HG02798 (cell line): ENCODE data around the gene ASH1L.
"Not testable (repeated sequence)": the region's sequence is repeated elsewhere in the genome, so short reads cannot be mapped to it uniquely, and the experiment has no call there.

Experiments used
- ATAC-seq: cut with Tn5 transposase; IDR thresholded peaks from one replicate; pipeline ENCODE4 v1.9.1; 2021; ENCODE audit warnings: mild to moderate bottlenecking; ENCODE audit not compliant: unreplicated experiment, poor library complexity

ASH1L gene

GRCh38 chr1:155342842-155343241 is 219.8 kb downstream of the ASH1L start:
- ATAC-seq: no peak

- no peak for ATAC-seq
Measured at GRCh38 chr1:155339515-155340097, 223.0 kb downstream of the ASH1L start.

DNA sequence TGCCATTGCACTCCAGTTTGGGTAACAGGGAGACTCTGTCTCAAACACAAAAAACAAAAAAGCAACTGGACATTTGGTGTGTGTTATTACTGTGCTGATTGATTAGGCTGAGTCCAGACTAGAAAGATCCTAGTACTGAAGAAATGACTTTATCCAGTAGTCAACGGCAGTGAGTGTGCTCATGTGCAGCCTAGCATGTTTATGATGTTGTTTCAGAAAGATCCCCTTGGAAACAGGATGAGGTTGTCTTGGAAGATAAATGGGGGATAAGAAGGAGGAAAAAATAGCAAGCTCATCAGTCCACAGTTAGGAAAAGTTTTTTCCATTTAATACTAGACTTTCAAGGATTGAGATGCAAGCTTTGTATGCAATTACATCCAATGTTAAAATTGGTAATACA is 227.6 kb downstream of the ASH1L start:
- ATAC-seq: no peak

- no peak for ATAC-seq
Measured at GRCh38 chr1:155329980-155330598, 232.5 kb downstream of the ASH1L start.

DNA sequence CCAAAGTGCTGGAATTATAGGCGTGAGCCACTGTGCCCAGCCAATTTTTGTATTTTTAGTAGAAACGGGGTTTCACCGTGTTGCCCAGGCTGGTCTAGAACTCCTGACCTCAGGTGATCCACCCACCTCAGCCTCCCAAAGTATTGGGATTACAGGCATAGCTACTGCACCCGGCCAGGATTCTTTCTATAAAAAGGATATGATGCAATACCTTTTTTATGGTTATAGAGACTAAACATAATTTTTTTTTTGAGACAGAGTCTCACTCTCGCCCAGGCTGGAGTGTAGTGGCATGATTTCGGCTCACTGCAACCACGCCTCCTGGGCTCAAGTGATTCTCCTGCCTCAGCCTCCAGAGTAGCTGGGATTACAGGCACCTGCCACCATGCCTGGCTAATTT is 233.7 kb downstream of the ASH1L start:
- not testable (repeated sequence) for ATAC-seq

- ATAC-seq: no peak
Measured at GRCh38 chr1:155327981-155328380, 234.6 kb downstream of the ASH1L start.

DNA sequence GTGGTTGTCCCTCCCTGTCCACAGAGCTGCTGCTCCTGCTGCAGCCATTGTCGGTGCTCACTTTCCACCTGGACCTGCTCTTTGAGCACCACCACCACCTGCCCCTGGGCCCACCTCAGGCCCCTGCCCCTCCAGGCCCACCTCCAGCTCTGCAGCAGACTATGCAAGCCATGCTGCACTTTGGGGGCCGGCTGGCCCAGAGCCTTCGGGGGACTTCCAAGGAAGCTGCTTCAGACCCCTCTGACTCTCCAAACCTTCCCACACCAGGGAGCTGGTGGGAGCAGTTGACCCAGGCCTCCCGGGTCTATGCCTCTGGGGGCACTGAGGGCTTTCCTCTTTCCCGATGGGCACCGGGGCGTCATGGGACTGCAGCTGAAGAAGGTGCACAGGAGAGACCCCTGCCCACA is 236.0 kb downstream of the ASH1L start:
- ATAC-seq: no peak

- no peak for ATAC-seq
Measured at GRCh38 chr1:155326020-155326526, 236.5 kb downstream of the ASH1L start.

DNA sequence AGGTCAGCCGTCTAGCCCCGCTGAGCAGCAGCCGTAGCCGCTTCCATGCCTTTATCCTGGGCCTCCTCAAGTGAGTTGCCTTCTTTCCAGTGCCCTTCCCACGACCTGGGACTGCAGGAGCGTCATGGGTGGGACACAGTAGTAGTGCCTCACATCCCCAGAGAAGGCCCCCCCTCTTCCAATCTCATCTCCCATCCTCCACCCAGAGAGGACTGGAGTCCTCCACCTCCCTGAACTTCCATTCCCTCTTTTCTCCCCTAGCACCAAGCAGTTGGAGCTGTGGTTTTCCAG is 237.1 kb downstream of the ASH1L start:
- ATAC-seq: no peak

DNA sequence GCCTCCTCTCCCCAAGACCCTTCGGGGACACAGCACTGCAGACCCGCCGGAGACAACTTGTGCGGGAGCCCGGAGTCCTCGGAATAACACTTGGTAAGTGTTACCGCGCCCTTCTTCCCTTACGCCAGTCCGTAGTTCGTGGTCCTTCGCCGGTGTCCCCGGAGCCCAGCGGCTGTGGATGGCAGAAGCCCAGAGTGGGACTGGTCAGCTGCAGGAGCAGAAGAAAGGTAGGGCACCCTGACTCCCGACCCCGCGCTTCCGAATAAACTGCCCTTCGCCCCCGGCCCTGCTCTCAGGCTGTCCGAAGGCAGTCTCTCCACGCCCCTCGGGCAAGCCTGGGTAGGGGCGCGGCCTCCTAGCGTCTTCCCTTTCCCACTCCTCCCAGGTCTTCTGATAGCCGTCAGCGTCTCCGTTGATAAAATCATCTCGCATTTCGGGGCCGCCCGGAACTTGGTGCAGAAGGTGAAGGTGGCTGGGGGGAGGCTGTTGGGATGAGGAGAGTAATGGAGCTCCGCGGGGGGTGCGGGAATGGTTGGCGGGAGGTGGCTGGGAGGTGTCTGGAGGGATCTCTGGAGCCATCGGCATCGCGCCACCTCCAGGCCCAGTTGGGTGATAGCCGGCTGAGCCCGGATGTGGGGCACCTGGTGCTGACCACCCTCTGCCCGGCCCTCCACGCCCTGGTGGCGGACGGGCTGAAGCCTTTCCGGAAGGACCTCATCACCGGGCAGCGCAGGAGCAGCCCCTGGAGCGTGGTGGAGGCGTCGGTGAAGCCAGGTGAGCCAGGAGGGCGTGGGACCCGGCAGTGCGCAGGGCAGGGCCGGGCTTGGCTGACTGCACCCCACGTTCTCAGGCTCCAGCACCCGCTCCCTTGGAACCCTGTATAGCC is 237.6 kb downstream of the ASH1L start:
- ATAC-seq: no peak

DNA sequence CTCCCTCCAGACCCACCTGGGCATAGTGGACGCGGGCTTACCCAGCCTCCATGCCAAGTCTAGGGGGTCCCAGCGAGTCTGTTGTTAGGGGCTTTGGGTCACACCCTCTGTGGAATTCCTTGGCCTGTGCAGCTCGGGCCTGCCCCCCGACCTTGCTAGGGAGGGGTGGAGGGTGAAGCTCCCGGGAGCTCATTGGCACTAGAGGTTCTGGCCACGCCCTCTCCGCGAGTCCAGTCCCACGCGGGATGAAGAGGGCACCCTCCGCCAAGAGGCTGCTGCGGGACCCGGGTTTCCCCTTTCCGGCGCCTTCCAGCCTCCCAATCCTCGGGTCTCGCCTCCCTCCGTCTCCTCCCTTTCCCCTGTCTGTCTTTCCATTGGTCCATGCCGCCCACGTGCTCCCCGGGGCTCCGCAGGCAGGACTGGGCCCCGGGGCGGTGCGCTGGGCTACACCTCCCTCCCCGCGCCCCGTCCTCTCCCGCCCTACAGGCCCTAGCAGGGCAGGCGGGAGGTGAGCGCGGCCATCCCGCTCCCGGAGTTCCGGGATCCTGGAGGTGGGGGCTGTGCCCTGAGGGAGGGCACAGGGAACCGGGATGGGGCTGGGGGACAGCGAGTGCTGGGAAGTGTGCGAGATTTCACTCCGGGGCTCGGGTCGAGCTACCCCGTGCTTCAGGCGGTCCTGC is 238.4 kb downstream of the ASH1L start:
- peak; percentile 66 for ATAC-seq

- peak; percentile 47 for ATAC-seq
Measured at GRCh38 chr1:155323729-155324036, 238.9 kb downstream of the ASH1L start.

DNA sequence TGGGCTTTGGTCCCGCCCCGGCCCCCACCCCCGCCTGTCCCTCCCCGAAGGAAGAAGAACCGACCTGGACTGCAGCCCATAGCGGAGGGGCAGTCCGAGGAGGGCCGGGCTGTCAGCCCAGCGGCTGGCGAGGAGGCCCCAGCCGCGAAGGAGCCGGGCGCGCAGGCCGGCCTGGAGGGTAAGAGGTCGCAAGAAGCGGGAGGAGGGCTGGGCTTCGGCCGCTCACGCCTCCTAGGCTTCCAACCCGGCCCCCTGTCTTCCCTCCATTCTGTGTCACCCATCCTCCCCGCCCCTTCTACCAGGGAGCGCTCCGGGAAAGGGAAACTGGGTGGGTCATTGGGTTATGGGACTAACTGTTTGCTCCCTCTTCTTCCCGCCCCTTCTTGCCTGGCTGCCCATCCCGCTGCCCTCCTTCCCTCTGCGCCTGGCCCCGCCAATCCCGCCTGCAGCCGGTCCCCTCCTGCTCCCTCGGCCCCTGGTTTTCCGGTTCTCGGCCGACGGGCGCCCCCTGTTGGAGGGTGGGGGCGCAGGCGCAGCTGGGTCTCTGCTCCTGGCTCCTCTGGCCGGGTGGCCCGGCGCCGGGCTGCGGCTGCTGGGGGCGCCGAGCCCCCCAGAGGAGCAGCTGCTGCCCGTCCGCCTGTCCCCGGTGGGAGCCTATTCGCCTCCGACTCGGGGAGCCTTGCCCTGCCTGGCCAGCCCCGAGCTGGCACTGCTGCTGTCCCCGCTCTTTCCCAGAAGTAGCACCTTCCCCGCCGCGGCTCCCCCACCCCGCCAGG is 239.5 kb downstream of the ASH1L start:
- ATAC-seq: peak; percentile 57

DNA sequence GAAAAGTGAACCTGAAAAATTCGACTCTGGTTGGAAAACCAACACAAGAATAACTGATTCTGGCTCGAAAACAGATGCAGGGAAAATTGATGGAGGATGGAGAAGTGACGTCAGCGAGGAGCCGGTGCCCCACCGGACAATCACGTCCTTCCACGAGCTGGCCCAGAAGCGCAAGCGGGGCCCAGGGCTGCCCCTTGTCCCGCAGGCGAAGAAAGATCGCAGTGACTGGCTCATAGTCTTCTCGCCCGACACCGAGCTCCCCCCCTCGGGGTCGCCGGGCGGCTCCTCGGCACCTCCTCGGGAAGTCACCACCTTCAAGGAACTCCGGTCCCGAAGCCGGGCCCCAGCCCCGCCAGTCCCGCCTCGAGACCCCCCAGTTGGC is 240.0 kb downstream of the ASH1L start:
- ATAC-seq: no peak

DNA sequence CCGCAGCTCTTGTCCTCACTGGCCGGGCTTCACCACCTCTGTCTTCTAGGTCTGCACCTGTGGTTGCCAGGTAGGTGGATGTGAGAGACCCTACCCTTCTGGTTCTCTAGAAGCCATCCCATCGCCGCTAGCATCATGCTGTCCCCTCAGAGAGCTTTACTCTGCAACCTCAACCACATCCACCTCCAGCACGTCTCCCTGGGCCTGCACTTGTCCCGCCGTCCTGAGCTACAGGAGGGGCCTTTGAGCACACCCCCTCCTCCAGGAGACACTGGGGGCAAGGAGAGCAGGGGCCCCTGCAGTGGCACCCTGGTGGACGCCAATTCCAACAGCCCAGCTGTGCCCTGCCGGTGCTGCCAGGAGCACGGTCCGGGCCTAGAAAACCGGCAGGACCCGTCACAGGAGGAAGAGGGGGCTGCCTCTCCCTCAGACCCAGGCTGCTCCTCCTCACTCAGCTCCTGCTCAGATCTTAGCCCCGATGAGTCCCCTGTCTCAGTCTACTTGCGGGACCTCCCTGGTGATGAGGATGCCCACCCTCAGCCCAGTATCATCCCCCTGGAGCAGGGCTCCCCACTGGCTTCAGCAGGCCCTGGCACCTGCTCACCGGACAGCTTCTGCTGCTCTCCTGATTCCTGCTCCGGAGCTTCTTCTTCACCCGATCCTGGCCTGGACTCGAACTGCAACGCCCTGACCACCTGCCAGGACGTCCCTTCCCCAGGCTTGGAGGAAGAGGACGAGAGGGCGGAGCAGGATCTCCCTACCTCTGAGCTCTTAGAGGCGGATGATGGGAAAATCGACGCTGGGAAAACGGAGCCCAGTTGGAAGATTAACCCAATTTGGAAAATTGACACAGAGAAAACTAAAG is 240.7 kb downstream of the ASH1L start:
- no peak for ATAC-seq

GRCh38 chr1:155320661-155321617 is 241.7 kb downstream of the ASH1L start, which contains the start of gene RUSC1:
TSS of gene RUSC1 (plus strand) at chr1:155320894. CDS start at chr1:155321774, 880 bp downstream.
- ATAC-seq: no peak

DNA sequence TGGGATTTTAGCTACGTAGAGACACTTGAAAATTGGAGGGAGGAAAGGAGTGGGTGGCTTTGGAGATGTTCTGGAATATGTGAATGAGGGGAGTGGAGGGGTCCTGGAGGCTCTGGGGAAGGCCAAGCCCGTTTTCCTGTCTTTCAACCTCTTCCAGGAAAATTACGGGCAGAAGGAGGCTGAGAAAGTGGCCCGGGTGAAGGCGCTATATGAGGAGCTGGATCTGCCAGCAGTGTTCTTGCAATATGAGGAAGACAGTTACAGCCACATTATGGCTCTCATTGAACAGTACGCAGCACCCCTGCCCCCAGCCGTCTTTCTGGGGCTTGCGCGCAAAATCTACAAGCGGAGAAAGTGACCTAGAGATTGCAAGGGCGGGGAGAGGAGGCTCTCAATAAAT is 242.4 kb downstream of the ASH1L start:
- ATAC-seq: no peak

DNA sequence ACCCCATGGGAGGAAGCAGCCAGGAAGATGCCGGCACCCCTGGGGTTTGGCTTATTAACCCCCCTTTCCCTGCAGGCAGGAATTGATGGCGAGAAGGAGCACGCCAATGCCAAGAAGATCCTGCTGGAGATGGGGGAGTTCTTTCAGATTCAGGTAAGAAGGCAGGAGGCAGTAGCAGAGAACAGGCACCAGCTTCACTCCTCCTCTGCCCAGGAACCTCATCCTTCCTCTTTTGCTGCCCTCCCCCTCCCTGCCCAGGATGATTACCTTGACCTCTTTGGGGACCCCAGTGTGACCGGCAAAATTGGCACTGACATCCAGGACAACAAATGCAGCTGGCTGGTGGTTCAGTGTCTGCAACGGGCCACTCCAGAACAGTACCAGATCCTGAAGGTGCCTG is 243.1 kb downstream of the ASH1L start:
- no peak for ATAC-seq
